Prostate gland (tissue), 2 donors: ENCODE data around the gene COL2A1. TPM values are rescaled to one million over a fixed set of nuclear protein-coding genes. Genes with fewer than 3 reads are reported as not detected.

Experiments
- DNase-seq: peaks from one replicate; pipeline ENCODE4 v3.0.0-alpha.2; 2019; ENCODE audit warnings: low spot score
- H3K27ac ChIP-seq, 2 donors: fragments of 200-600 bp; sonication (generic); 2 replicates each; pipeline ENCODE4 v1.5.1; 2017 to 2019
- H3K27me3 ChIP-seq: fragments of 200-600 bp; sonication (generic); replicated peaks from 2 replicates; pipeline ENCODE4 v1.5.1; 2019; ENCODE audit not compliant: insufficient read depth
- H3K36me3 ChIP-seq, 2 donors: fragments of 200-600 bp; sonication (generic); 1 replicate in 1 of 2; 2 replicates in 1 of 2; pipeline versions ENCODE4 v1.5.1 to v1.8.1; 2017 to 2019
- H3K4me1 ChIP-seq: fragments of 200-600 bp; sonication (generic); replicated peaks from 2 replicates; pipeline ENCODE4 v1.5.1; 2019
- H3K4me3 ChIP-seq, 2 donors: fragments of 200-600 bp; sonication (generic); 2 replicates each; pipeline ENCODE4 v1.5.1; 2017 to 2019
- H3K9me3 ChIP-seq: fragments of 200-600 bp; sonication (generic); 2 replicates; pipeline ENCODE4 v1.5.1; 2017
- CTCF ChIP-seq, 4 experiments: fragments of 200-600 bp in 2 of 4; fragments of 450-650 bp in 2 of 4; sonication (generic) in 2 of 4; IDR thresholded peaks; 1 replicate in 3 of 4; 2 replicates in 1 of 4; pipeline ENCODE4 v1.5.1; 2016 to 2019; ENCODE audit warnings: antibody characterized with exemption in 4 of 4, mild to moderate bottlenecking in 2 of 4, moderate library complexity in 2 of 4
- POLR2A ChIP-seq: fragments of 450-650 bp; IDR thresholded peaks from one replicate; pipeline ENCODE4 v1.6.1; 2016; ENCODE audit warnings: antibody characterized with exemption, mild to moderate bottlenecking
- POLR2AphosphoS5 ChIP-seq: sonication (generic); formaldehyde crosslinking; IDR thresholded peaks from one replicate; pipeline ENCODE4 v1.6.1; 2017; ENCODE audit warnings: antibody characterized with exemption
- WGBS: methylation state at CpG from one replicate; pipeline ENCODE4 v1.1.5; 2018; 5-methylcytosine and 5-hydroxymethylcytosine counted together
- intact Hi-C: fragments of 100-400 bp; cut with DNase I; formaldehyde crosslinking; loops from one replicate; pipeline ENCODE4 v1.14.2; 2022
- total RNA-seq, 2 donors: library from RNA; depleted of rRNA; stranded (reverse); fragments of >200 nt; gene quantifications; one replicate each; pipeline ENCODE4 v1.1.0, GENCODE V29; 2016

COL2A1 gene
- total RNA-seq, 2 donors from 2014 or later = 0.14 to 1.9 TPM

- no peak for DNase-seq
- Histone ChIP-seq H3K4me1 (no peaks in the 10 kb centered on the region), H3K36me3 (no peaks in the 10 kb centered on the region), H3K27me3 (no peaks in the 10 kb centered on the region), H3K4me3 (no peak overlapping the region), H3K9me3 (no peaks in the 10 kb centered on the region), H3K27ac (no peak overlapping the region)
- TF ChIP-seq POLR2A (no peak), POLR2AphosphoS5 (no peak), CTCF (IDR thresholded peaks at IDR 0.05) (no peak)
- intact Hi-C loops = no loop called here
- WGBS = 87% methylated on average over 2 of the region's 2 CpGs
Observed at GRCh38 chr12:48045965-48046518, 41.8 kb upstream of the COL2A1 start.

- intact Hi-C loops = no loop called here
- Histone ChIP-seq H3K36me3 (no peaks in the 10 kb centered on the region), H3K27me3 (no peaks in the 10 kb centered on the region), H3K4me3 (no peak overlapping the region), H3K4me1 (no peaks in the 10 kb centered on the region), H3K9me3 (no peaks in the 10 kb centered on the region), H3K27ac (no peak overlapping the region)
- WGBS = 96% methylated on average over 6 of the region's 6 CpGs
- no peak for DNase-seq
- TF ChIP-seq POLR2AphosphoS5 = no peak
- no peak for TF ChIP-seq CTCF (IDR thresholded peaks at IDR 0.05)
- TF ChIP-seq POLR2A = no peak
Observed at GRCh38 chr12:48045061-48045846, 41.0 kb upstream of the COL2A1 start.

GRCh38 chr12:48044396-48044795, 40.1 kb upstream of the COL2A1 start:
- DNase-seq = no peak
- TF ChIP-seq POLR2A (no peak), CTCF (IDR thresholded peaks at IDR 0.05) (no peak), POLR2AphosphoS5 (no peak)
- no peak overlapping the region for H3K27ac ChIP-seq
- H3K9me3 ChIP-seq = no peaks in the 10 kb centered on the region
- H3K4me3 ChIP-seq = no peak overlapping the region
- no peaks in the 10 kb centered on the region for H3K36me3 ChIP-seq
- H3K4me1 ChIP-seq = no peaks in the 10 kb centered on the region
- intact Hi-C loops = no loop called here
- 88% methylated on average over 7 of the region's 7 CpGs for WGBS
- no peaks in the 10 kb centered on the region for H3K27me3 ChIP-seq

DNA sequence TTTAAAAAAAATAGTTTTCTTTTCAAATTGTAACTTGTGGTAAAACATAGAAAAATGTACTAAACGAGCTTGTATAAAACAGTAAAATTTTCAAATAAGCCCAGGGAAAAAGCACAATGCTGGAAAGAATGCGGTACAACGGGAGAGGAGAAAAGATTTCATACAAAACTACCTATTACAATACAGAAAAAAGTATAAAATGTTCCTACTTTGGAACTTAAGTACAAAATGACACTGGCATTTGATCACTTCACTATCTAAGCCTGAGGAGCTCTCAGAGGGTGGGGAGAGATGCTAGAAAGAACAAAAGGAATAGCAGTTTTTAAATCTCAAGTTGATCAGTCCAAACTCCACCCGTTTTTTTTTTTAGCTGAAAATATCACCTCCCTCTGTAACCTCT, 39.5 kb upstream of the COL2A1 start:
- DNase-seq = no peak
- WGBS = 70% methylated on average over 4 of the region's 4 CpGs
- TF ChIP-seq CTCF (IDR thresholded peaks at IDR 0.05) = no peak
- TF ChIP-seq POLR2AphosphoS5 = no peak
- TF ChIP-seq POLR2A = no peak
- H3K9me3 ChIP-seq = no peaks in the 10 kb centered on the region
- no peaks in the 10 kb centered on the region for H3K27me3 ChIP-seq
- no peaks in the 10 kb centered on the region for H3K36me3 ChIP-seq
- intact Hi-C loops = no loop called here
- H3K4me1 ChIP-seq = no peaks in the 10 kb centered on the region
- no peak overlapping the region for H3K4me3 ChIP-seq
- H3K27ac ChIP-seq = no peak overlapping the region
